ENCODE data around the gene DGKZ.
"Not testable (repeated sequence)": the region's sequence is repeated elsewhere in the genome, so short reads cannot be mapped to it uniquely, and the experiment has no call there.

Gene DGKZ, protein sequence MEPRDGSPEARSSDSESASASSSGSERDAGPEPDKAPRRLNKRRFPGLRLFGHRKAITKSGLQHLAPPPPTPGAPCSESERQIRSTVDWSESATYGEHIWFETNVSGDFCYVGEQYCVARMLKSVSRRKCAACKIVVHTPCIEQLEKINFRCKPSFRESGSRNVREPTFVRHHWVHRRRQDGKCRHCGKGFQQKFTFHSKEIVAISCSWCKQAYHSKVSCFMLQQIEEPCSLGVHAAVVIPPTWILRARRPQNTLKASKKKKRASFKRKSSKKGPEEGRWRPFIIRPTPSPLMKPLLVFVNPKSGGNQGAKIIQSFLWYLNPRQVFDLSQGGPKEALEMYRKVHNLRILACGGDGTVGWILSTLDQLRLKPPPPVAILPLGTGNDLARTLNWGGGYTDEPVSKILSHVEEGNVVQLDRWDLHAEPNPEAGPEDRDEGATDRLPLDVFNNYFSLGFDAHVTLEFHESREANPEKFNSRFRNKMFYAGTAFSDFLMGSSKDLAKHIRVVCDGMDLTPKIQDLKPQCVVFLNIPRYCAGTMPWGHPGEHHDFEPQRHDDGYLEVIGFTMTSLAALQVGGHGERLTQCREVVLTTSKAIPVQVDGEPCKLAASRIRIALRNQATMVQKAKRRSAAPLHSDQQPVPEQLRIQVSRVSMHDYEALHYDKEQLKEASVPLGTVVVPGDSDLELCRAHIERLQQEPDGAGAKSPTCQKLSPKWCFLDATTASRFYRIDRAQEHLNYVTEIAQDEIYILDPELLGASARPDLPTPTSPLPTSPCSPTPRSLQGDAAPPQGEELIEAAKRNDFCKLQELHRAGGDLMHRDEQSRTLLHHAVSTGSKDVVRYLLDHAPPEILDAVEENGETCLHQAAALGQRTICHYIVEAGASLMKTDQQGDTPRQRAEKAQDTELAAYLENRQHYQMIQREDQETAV

DNA sequence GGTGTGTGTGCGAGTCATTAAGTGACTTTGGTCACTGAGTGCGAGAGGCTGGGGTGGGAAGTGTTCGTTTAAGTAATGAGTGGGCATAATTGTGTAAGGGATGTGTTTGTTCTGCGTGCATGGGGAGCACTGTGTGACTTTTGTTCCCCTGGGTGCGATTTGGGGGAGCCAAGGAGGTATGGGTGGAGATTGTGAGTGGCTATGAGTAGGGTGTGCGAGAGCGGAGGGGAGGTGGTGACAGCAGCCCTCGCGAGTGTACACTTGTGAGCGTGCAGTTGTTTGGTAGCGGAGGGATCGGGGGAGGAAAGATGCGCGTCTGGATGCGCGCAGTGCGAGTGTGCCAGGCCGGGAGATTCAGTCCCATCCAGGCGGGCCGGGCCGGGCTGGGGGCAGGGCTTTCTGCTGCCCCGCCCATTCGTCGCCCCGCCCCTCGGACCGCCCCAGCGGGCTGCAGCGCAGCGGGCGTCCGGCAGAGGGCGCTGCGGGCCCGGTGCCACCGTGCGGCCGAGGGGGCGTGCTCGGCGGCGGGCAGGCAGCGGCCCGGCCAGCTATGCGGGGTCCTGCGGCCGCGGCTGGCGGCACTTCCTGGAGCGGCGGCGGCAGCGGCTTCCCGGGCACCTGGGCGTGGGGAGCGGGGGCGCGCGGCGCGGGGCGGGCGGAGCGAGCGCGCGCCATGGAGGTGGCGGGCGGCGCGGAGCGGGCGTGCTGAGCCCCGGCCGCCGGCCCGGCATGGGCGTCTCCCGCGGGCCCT, at the start of gene DGKZ:
Gene DGKZ (plus strand): TSS at position 578 of the 751 bp plus-strand sequence. CDS start 197 bp downstream, outside the sequence.
- peak; percentile 75 to 84 (median 79) for DNase-seq (ENCODE audit: low read depth in 2 of 3, low spot score in 1 of 3)

DNA sequence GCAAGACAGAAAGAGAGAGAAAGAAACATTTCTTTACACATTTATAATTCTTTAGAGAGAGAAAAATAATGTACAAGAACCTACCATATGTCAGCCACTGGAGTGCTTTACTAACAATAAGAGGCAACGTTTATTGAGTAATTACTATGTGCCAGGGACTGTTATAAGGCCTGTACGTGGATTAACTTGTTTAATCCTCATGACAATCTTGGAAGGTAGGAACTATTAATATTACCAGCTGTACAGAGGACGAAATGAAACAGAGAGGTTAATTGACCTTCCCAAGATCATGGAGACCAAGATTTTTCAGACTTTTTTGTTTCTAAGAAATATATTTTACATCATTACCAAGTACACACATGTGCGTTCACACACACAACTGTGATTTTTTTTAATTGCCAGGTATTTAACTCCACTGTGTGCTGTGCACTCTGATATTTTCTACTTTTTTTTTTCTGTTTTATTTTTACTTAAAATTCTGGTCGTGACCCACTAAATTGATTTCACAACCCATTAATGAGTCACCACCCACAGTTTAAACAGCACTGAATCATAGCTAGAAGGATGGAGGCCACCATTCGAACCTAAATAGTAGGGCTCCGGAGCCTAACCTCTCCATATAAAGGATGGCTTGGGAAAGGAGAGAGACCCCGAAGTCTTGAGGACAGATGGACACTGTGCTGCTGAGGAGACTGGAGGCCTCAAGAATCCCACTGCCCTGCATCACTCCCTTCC, 48.4 kb upstream of the DGKZ start:
- DNase-seq (ENCODE audit: low read depth in 2 of 3, low spot score in 1 of 3) = no peak

DNA sequence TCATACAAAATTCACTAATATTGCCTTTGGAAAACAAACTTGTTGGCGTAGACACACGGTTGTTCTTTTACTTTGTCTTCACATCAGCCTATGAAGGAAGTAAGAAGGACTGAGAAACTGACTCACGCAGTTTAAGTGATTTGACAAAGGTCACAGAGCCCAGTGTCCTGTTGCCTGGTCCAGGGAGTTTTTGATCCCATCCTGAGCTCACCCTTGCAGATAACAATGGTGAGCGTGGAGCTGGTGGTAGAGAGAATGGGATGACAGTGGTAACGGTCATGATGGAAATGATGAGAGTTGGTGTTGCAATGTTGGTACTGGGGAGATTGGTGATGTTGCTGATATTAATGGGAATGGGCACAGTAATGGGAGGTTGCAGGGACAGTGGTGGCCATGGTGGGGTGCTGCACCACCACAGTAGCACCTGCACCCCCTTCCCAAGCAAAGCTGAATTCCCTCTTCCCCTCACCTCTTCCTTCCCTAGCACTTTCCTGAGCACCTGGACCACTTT, 47.8 kb upstream of the DGKZ start:
- DNase-seq (ENCODE audit: low read depth in 2 of 3, low spot score in 1 of 3) = no peak

DNA sequence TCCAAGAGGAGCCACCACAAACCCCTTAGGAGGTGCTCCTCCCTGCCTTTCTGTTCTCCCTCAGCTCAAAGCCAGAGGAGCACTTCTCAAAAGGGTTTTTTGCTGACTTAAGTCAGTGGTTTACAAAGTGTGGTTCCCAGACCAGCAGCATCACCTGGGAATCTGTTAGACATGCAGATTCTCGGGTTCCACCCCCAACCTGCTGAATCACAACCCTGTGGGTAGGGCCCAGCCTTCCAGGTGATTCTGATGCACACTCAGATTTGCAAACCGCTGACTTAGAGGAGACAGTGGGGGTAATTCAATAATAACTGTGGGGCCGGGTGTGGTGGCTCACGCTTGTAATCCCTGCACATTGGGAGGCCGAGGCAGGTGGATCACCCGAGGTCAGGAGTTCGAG, 47.0 kb upstream of the DGKZ start:
- DNase-seq (ENCODE audit: low read depth in 2 of 3, low spot score in 1 of 3) = no peak

DNA sequence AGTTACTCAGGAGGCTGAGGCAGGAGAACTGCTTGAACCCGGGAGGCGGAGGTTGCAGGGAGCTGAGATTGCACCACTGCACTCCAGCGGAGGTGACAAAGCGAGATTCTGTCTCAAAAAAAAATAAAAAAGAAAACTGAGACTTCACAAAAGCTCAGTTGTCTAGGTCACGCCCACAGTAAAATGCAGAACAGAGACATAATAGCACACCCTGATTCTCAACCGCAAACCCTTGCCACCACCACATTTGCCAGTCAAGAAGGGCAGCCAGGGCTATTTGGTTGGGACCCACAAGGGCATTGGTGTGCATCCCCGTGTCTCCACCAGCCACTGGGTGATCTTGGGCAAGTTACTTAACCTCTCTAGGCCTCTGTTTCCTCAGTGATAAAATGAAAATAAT, 44.4 kb upstream of the DGKZ start:
- DNase-seq (ENCODE audit: low read depth in 2 of 3, low spot score in 1 of 3) = no peak

DNA sequence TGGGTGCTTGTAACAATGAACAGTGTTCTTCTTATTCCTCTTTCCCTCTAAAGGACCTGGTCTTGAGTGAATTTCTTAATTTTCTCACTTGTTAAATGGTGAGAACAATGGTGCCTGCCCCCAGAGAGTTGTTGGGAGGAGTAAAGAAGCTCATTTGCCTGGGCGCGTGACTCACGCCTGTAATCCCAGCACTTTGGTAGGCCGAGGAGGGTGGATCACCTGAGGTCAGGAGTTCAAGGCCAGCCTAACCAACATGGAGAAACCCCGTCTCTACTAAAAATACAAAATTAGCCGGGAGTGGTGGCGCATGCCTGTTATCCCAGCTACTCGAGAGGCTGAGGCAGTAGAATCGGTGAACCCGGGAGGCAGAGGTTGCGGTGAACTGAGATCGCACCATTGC, 43.2 kb upstream of the DGKZ start:
- DNase-seq (ENCODE audit: low read depth in 2 of 3, low spot score in 1 of 3) = not testable (repeated sequence)

DNA sequence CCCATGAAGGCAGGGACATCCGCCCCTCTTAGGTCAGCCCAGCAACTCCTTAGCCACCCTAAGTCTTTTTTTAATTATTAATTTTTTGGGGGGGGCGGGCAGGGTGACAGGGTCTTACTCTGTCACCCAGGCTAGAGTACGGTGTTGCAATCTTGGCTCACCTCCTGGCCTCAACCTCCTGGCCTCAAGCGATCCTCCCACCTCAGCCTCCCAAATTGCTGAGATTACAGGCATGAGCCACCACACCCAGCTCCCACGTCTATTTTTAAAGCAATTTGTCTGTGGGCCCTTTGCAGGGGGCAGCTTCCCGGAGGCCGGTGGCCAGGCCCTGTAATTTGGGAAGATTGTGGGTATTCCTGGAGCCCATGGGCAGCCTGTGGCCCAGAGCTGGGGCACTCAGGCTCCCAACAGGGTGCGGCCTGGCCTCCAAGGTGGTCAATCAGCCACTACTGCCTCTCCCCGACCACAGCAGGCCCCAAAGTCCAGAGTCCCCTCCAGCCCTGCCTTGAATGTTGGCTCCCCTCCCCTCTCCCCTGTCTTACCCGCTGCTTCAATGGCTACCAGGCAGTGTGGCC, 42.6 kb upstream of the DGKZ start:
- DNase-seq (ENCODE audit: low read depth in 2 of 3, low spot score in 1 of 3) = no peak

DNA sequence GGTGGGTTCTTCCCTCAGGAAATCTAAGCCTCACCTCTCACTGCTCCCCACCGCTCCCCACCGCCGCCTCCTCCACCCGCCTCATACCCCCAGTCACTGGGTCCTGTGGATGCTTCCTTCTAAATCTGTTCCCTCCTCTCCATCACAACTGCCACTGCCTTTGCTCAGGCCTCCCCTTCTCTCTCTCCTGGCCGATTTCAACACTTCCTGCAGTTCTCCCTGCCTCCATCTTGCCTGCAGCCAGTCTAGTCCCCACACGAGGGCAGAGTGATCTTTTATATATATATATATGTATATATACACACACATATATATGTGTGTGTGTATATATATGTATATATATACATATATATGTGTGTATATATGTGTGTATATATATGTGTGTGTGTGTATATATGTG, 42.0 kb upstream of the DGKZ start:
- DNase-seq (ENCODE audit: low read depth in 2 of 3, low spot score in 1 of 3) = no peak

DNA sequence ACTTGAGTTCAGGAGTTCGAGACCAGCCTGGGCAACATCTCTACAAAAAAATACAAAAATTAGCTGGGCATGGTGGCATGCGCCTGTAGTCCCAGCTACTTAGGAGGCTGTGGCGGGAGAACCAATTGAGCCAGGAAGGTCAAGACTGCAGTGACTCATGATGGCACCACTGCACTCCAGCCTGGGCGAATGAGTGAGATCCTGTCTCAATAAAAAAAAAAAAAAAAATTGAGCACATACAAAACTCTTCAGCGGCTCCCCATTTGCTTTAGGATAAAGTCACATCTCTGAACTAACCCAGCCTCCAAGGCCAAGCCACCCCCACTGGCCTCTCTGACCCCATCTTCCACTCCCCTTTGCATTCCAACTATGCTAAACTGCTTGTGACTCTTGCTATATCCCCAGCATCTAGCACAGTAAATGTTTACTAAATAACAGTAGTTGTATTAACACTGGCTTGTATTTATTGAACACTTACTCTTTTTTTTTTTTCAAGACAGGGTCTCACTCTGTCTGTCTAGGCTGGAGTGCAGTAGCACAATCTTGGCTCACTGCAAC, 40.9 kb upstream of the DGKZ start:
- DNase-seq (ENCODE audit: low read depth in 2 of 3, low spot score in 1 of 3) = no peak

DNA sequence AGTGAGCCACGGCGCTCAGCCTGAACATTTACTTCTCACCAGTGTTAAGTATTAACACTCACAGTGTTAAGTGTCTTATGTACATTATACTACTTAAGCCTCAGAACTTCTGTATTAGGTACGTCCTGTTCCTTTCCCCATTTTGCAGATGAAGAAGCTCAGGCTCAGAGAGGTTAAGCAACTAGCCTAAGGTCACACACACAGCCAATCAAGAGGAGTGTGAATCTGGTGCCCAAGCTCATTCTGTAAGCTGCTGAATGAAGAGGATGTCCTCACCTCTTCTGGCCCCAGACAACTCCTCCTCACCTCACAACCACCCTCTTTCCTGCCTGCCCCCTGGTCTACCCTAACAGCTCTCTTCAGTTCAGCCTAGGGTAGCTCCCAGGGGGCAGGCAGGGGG, 39.9 kb upstream of the DGKZ start:
- DNase-seq (ENCODE audit: low read depth in 2 of 3, low spot score in 1 of 3) = no peak

DNA sequence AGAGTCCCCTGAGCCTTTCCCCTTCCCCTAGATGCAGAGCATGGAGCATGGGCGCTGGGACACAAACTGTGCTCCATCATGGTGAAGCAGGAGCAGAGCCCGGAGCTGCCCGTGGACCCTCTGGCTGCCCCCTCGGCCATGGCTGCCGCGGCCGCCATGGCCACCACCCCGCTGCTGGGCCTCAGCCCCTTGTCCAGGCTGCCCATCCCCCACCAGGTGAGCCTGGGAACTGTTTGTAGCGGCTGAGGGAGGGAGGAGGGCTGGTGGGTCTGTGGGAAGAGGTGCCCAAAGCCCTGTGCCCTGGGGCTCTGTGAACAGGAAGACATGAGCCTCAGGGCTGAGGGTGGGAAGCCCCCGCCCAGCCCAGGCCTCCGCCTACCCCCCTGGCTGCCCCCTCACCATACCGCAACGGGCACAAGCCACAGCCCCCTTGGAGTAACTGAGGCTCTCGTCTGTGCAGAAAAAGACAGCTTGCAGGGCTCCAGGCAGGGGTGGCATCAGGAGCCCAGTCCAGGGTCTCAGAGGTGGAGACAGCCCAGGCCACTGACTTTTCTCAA, 39.4 kb upstream of the DGKZ start:
- DNase-seq (ENCODE audit: low read depth in 2 of 3, low spot score in 1 of 3) = no peak

DNA sequence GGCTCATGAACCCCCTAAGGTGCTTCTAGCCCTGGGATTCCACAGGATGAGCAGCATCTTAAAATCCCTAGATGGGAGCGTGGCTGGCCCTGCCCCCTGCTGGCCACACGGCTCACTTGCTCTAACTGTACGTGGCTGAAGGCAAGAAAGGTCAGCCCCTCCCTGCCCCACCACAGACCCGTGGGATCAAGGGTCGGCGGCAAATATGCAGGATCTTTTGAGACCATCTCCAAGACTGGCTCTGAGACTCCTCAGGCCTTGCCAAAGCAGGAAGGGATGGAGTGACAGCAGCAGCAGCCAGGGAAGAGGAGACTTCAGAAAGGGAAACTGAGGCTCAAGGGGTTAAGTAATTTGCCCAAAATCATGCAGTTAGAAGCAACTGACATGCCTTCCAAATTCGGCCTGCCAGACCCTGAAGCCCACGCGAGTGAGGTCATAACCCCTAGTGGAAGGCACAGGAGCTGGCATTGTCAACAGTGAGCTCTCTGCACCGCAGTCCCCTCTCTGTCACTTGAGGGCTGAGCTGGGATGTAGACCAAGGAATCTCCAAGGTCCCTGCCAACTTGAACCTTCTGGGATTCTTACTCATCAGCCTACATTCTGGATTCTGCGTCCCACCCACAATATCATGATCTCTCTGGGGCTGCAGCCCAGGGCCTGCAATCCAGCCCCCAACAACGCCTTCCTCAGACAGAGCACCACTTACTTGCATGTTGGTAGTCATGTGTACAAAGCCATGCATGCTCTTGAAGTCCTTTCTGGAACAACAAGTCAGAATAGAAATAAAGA, 38.4 kb upstream of the DGKZ start:
- peak; percentile 48 to 64 (median 55) for DNase-seq (ENCODE audit: low read depth in 2 of 3, low spot score in 1 of 3)

DNA sequence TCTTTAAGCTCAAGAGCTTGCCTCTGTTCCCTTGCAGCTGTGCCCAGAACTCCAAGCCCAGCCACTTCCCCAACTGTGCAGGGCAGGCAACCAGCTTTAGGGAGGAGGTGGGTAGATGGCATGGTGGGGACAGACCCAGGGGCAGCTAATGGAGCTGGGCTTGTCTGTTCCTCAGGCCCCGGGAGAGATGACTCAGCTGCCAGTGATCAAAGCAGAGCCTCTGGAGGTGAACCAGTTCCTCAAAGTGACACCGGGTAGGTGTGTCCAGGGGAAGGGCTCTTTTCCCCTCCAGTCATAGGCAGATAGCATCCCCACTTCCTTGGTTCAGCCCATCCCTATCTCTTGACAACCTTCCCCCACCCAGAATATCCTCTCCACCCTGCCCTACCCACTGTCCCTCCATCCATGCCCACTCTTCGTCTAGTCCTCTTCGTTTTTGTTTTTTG, 37.4 kb upstream of the DGKZ start:
- no peak for DNase-seq (ENCODE audit: low read depth in 2 of 3, low spot score in 1 of 3)

DNA sequence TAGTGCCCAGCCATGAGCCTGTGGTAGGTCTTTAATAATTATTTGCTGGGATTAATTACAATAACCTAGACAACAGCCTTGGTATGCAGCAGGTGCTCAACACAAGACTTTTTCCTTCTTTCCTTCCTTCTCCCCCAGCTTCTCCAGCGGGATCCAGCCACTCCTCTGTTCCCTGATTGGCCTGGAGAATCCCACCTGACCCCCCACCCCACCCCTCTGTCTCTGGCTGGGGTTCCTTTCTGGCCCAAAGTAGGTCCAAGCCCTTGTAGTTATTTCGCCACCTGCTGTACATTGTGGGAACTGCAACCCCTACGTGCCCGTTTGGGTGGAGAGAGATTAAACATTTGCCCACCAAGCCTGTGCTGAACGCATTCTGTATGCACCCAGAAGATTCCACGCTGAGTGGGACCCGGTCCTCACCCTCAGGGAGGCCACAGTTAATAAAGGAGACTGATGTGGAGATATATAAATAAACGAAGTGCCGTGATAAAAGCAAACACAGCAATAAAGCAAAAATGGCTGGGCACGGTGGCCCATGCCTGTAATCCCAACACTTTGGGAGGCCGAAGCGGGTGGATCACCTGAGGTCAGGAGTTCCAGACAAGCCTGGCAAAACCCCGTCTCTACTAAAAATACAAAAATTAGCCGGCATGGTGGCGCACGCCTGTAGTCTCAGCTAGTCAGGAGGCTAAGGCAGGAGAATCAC, 32.1 kb upstream of the DGKZ start:
- DNase-seq (ENCODE audit: low read depth in 2 of 3, low spot score in 1 of 3) = peak; percentile 55 to 86 (median 69)

DNA sequence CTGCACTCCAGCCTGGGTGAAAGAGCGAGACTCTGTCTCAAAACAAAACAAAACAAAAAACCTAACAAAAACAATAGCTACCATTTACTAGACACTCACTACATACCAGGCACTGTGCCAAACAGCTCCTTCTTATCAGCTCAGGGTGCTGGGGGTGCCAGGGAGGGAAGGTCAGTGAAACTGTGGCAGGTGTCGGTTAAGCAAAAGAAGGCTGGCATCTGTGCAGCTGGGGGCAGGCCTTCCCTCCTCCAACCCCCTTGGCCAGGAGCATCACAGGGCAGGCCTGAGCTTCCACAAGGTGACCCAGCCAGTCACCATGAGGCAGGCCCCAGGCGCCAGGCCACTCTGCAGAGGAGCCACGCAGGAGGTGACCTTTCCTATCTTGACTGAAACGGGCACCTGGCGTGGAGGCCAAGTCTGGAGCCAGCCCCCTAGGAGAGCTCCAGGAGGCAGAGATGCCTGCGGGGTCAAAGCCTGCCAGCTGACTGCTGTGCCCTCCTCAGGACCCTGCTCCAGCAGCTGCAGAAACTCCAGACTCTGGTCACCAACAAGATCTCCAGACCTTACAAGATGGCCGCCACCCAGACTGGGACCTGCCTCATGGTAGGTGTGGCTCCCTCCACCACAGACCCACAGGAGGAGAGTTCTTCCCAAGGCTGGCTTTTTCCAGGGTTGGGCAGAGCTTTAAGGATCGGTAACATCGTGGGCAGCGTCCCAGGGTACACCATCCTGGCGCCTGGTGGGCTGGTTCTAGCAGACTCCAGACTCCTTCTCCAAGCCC, 31.3 kb upstream of the DGKZ start:
- no peak for DNase-seq (ENCODE audit: low read depth in 2 of 3, low spot score in 1 of 3)

DNA sequence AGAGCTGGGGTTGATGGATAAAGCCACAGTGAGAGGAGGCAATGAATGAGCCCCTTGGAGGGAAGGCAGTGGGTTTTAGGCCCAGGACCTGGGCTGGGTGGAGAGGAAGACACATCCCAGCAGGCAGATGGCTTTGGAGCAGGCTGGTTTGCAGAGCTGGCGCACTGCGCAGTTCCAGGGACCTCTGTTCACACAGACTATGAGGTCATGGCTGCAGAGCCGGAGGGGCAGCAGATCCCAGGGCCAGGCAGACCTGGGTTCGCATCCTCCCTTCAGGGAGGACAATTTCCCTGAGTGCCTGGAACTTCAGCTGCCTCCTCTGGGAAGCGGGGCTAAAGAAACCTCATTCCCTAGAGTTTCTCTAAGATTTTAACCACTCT, 28.2 kb upstream of the DGKZ start:
- DNase-seq (ENCODE audit: low read depth in 2 of 3, low spot score in 1 of 3) = no peak

DNA sequence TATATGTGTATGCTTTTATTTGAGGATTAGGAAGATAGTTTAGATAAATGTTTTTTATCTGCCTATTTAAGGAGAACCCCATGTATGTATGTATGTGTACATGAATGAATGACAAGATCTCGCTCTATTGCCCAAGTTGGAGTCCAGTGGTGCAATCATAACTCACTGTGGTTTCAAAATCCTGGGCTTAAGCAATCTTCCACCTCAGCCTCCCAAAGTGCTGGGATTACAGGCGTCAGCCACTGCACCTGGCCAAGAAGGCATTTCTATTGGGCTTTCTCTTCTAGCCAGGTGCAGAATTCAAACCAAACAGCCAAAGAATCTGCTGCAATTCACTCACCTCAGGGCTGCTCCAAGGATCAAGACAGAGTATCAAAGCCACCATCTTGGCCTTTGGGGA, 25.5 kb upstream of the DGKZ start:
- DNase-seq (ENCODE audit: low read depth in 2 of 3, low spot score in 1 of 3) = no peak
